ENCODE measurements around the gene KIF18B. TPM values are rescaled to one million over a fixed set of nuclear protein-coding genes. Genes with fewer than 3 reads are reported as not detected.

The KIF18B gene
- total and polyA plus RNA-seq, 7 donors, result under 0.01 to 10.5 (median 0.60) TPM

GRCh38 chr17:44925731-44926697, 21.6 kb downstream of the KIF18B start:
- H3K27me3 ChIP-seq, result no peaks in the 10 kb centered on the region
- no peak overlapping the region for H3K27ac ChIP-seq
- peak; percentile 61 for DNase-seq
- no peaks in the 10 kb centered on the region for H3K9me3 ChIP-seq
- no peaks in the 10 kb centered on the region for H3K4me1 ChIP-seq
- no peaks in the 10 kb centered on the region for H3K36me3 ChIP-seq
- intact Hi-C loops (cut with DNase I), result no loop called here
- TF ChIP-seq, protein P1, sequence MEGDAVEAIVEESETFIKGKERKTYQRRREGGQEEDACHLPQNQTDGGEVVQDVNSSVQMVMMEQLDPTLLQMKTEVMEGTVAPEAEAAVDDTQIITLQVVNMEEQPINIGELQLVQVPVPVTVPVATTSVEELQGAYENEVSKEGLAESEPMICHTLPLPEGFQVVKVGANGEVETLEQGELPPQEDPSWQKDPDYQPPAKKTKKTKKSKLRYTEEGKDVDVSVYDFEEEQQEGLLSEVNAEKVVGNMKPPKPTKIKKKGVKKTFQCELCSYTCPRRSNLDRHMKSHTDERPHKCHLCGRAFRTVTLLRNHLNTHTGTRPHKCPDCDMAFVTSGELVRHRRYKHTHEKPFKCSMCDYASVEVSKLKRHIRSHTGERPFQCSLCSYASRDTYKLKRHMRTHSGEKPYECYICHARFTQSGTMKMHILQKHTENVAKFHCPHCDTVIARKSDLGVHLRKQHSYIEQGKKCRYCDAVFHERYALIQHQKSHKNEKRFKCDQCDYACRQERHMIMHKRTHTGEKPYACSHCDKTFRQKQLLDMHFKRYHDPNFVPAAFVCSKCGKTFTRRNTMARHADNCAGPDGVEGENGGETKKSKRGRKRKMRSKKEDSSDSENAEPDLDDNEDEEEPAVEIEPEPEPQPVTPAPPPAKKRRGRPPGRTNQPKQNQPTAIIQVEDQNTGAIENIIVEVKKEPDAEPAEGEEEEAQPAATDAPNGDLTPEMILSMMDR (IDR thresholded peaks at IDR 0.05), result no peak
- TF ChIP-seq POLR2AphosphoS5 (IDR thresholded peaks at IDR 0.05), result no peak
- TF ChIP-seq POLR2A (IDR thresholded peaks at IDR 0.05), result no peak
- TF ChIP-seq EP300 (IDR thresholded peaks at IDR 0.05), result no peak
- no peak overlapping the region for H3K4me3 ChIP-seq
- 95 to 97% methylated on average over 18 of the region's 18 CpGs for WGBS, 2 donors

- Histone ChIP-seq H3K36me3 (no peaks in the 10 kb centered on the region), H3K27ac (no peak overlapping the region), H3K27me3 (no peaks in the 10 kb centered on the region), H3K4me3 (no peak overlapping the region), H3K9me3 (no peaks in the 10 kb centered on the region), H3K4me1 (peaks cover 0 to 3% (median 0%) of the 10 kb centered on the region in 4 donors)
- DNase-seq, result peak; percentile 27
- 64 to 85% methylated on average over 9 of the region's 9 CpGs for WGBS, 2 donors
- intact Hi-C loops (cut with DNase I), result loop anchor here (5.0 kb wide), 2 partner anchors 208 to 842 kb away; partner anchors contain the start of gene PLCD3
- TF ChIP-seq POLR2A (IDR thresholded peaks at IDR 0.05) (no peak), EP300 (IDR thresholded peaks at IDR 0.05) (no peak)
These were observed 23.4 kb downstream of the KIF18B start for GRCh38 chr17:44924107-44924544.

- intact Hi-C loops (cut with DNase I), result loop anchor here (5.0 kb wide), 2 partner anchors 209 to 841 kb away; partner anchors contain the start of gene PLCD3
- TF ChIP-seq POLR2AphosphoS5 (IDR thresholded peaks at IDR 0.05) (no peak), POLR2A (IDR thresholded peaks at IDR 0.05) (no peak), EP300 (IDR thresholded peaks at IDR 0.05) (no peak)
- TF ChIP-seq, protein P1 (IDR thresholded peaks at IDR 0.05), result no peak
- Histone ChIP-seq H3K27ac (no peak overlapping the region), H3K4me1 (peaks cover 0 to 3% (median 2%) of the 10 kb centered on the region in 4 donors), H3K4me3 (no peak overlapping the region), H3K36me3 (no peaks in the 10 kb centered on the region), H3K27me3 (no peaks in the 10 kb centered on the region), H3K9me3 (no peaks in the 10 kb centered on the region)
- DNase-seq, result peak; percentile 39
- 79 to 80% methylated on average over 19 of the region's 19 CpGs for WGBS, 2 donors
These were observed 24.7 kb downstream of the KIF18B start for GRCh38 chr17:44922746-44923470.

DNA sequence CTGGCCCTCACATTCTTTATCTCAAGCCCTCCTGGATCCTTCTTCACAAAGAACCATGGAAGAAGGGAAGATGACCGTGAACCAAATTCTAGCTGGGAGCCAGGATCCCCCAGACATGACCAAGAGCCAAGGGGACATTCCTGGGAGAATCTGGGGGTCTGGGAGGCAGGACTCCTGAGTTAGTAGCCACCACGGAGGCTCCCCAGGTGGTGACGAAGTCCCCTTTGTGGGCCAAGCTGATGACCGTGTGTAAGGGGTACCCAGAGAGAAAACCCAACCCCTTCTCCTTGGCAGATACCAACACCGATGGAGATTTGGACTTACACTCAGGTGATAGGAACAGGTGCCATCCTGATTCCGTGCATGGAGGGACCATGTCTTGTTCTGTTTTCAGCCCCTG, 25.4 kb downstream of the KIF18B start:
- WGBS, 2 donors, result 90 to 91% methylated on average over 6 of the region's 6 CpGs
- DNase-seq, result peak; percentile 45
- no peaks in the 10 kb centered on the region for H3K27me3 ChIP-seq

More for the DNA sequence above, 25.4 kb downstream of the KIF18B start:
- Histone ChIP-seq H3K4me3 (no peak overlapping the region), H3K9me3 (no peaks in the 10 kb centered on the region), H3K27ac (no peak overlapping the region), H3K4me1 (peaks cover 0 to 11% (median 8%) of the 10 kb centered on the region in 4 donors), H3K36me3 (no peaks in the 10 kb centered on the region)
- intact Hi-C loops (cut with DNase I), result loop anchor here (5.0 kb wide), 2 partner anchors 210 to 840 kb away; partner anchors contain the start of gene PLCD3
- TF ChIP-seq POLR2A (IDR thresholded peaks at IDR 0.05), result no peak
- TF ChIP-seq, protein P1 (IDR thresholded peaks at IDR 0.05), result no peak
- TF ChIP-seq POLR2AphosphoS5 (IDR thresholded peaks at IDR 0.05), result no peak
- TF ChIP-seq EP300 (IDR thresholded peaks at IDR 0.05), result no peak

Measured in sigmoid colon (tissue), 7 donors.